Thyroid gland (tissue), 4 donors: ENCODE measurements around the gene ATP2A3. TPM values are rescaled to one million over a fixed set of nuclear protein-coding genes. Genes with fewer than 3 reads are reported as not detected.

Source experiments
- DNase-seq, 2 donors: peaks; one replicate each; pipeline ENCODE4 v3.0.0-alpha.2; 2019
- H3K27ac ChIP-seq, 3 donors: fragments of 200-600 bp; sonication (generic); 1 replicate in 2 of 3; 2 replicates in 1 of 3; pipeline ENCODE4 v1.5.1; 2016 to 2019; ENCODE audit warnings: mild to moderate bottlenecking in 1 of 3, moderate library complexity in 1 of 3
- H3K27me3 ChIP-seq: fragments of 200-600 bp; sonication (generic); one replicate; pipeline ENCODE4 v1.5.1; 2019
- H3K36me3 ChIP-seq, 2 donors: fragments of 200-600 bp; sonication (generic); one replicate each; pipeline ENCODE4 v1.5.1; 2016 to 2019
- H3K4me1 ChIP-seq, 2 donors: fragments of 200-600 bp; sonication (generic); one replicate each; pipeline ENCODE4 v1.5.1; 2017 to 2019
- H3K4me3 ChIP-seq, 3 donors: fragments of 200-600 bp; sonication (generic); replicated peaks in 1 of 3; 1 replicate in 2 of 3; 2 replicates in 1 of 3; pipeline ENCODE4 v1.5.1; 2016; ENCODE audit warnings: mild to moderate bottlenecking in 1 of 3
- H3K9me3 ChIP-seq: fragments of 200-600 bp; sonication (generic); one replicate; pipeline ENCODE4 v1.5.1; 2017
- POLR2A ChIP-seq, 2 donors: fragments of 450-650 bp; IDR thresholded peaks; one replicate each; pipeline ENCODE4 v1.6.1; 2017; ENCODE audit warnings: antibody characterized with exemption in 2 of 2, mild to moderate bottlenecking in 2 of 2, moderate library complexity in 1 of 2
- WGBS, 2 donors: methylation state at CpG; one replicate each; pipeline ENCODE4 v1.1.5; 2017; 5-methylcytosine and 5-hydroxymethylcytosine counted together
- intact Hi-C: fragments of 100-400 bp; cut with DNase I; formaldehyde crosslinking; loops from one replicate; pipeline ENCODE4 v1.15.1; 2023
- total RNA-seq, 4 donors: library from RNA; depleted of rRNA; stranded (reverse); fragments of >200 nt; gene quantifications; one replicate each; pipeline ENCODE4 v1.2.3, GENCODE V29; 2016
- TF ChIP-seq, protein P1 (sequence below), 6 experiments: fragments of 200-600 bp in 3 of 6; fragments of 450-650 bp in 3 of 6; sonication (generic) in 3 of 6; IDR thresholded peaks; one replicate each; pipeline ENCODE4 v1.5.1; 2016 to 2019; ENCODE audit warnings: antibody characterized with exemption in 6 of 6, mild to moderate bottlenecking in 2 of 6, inconsistent platforms in 1 of 6, moderate library complexity in 1 of 6

Gene ATP2A3
- total RNA-seq, 4 donors from 2014 or later, result 6.9 to 18.6 (median 9.1) TPM

GRCh38 chr17:3921502-3922319 is 42.5 kb downstream of the ATP2A3 start:
- Histone ChIP-seq H3K4me1 (peaks cover 0 to 11% of the 10 kb centered on the region in 2 donors), H3K4me3 (no peak overlapping the region), H3K9me3 (no peaks in the 10 kb centered on the region), H3K27ac (no peak overlapping the region), H3K27me3 (no peaks in the 10 kb centered on the region), H3K36me3 (no peaks in the 10 kb centered on the region)
- no peak for DNase-seq
- WGBS, 2 donors, result 76% methylated on average over 8 to 15 of the region's 27 CpGs
- intact Hi-C loops, result no loop called here
- TF ChIP-seq POLR2A (IDR thresholded peaks at IDR 0.05), result no peak
- TF ChIP-seq, protein P1, sequence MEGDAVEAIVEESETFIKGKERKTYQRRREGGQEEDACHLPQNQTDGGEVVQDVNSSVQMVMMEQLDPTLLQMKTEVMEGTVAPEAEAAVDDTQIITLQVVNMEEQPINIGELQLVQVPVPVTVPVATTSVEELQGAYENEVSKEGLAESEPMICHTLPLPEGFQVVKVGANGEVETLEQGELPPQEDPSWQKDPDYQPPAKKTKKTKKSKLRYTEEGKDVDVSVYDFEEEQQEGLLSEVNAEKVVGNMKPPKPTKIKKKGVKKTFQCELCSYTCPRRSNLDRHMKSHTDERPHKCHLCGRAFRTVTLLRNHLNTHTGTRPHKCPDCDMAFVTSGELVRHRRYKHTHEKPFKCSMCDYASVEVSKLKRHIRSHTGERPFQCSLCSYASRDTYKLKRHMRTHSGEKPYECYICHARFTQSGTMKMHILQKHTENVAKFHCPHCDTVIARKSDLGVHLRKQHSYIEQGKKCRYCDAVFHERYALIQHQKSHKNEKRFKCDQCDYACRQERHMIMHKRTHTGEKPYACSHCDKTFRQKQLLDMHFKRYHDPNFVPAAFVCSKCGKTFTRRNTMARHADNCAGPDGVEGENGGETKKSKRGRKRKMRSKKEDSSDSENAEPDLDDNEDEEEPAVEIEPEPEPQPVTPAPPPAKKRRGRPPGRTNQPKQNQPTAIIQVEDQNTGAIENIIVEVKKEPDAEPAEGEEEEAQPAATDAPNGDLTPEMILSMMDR (IDR thresholded peaks at IDR 0.05), result no peak

GRCh38 chr17:3921006-3921405 is 43.2 kb downstream of the ATP2A3 start:
- Histone ChIP-seq H3K4me1 (peaks cover 0 to 13% of the 10 kb centered on the region in 2 donors), H3K4me3 (no peak overlapping the region), H3K36me3 (no peaks in the 10 kb centered on the region), H3K27ac (no peak overlapping the region), H3K27me3 (no peaks in the 10 kb centered on the region), H3K9me3 (no peaks in the 10 kb centered on the region)
- WGBS, 2 donors, result 75 to 81% methylated on average over 15 to 16 of the region's 16 CpGs
- DNase-seq, result no peak
- intact Hi-C loops, result no loop called here
- no peak for TF ChIP-seq POLR2A (IDR thresholded peaks at IDR 0.05)
- TF ChIP-seq, protein P1 (IDR thresholded peaks at IDR 0.05), result no peak

DNA sequence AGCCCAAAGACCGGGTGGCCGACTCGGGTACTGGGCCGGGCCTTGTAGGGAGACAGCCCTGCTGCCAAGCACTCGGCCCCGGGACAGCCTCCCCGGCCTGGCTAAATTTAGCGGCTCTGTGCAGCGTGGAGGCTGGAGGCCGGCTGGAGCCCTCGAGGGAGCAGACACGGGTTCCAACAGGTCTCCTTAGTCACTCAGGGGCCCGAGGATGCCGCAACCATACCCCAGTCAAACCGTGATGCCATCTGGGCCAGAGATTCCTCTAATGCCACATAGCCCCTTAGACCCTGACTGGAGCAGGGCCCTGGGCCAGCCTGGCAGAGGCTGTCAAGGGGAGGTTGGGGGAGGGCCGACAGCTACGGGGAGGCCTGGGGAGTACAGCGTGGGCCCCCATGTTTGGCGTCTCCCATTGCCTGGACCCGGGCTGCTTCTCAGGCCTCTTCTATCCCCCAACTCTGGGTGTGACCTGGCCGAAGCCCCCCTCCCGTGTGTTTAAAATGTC is 45.1 kb downstream of the ATP2A3 start:
- peaks cover 0 to 13% of the 10 kb centered on the region in 2 donors for H3K4me1 ChIP-seq
- no peaks in the 10 kb centered on the region for H3K27me3 ChIP-seq
- intact Hi-C loops, result no loop called here
- no peak overlapping the region for H3K4me3 ChIP-seq
- H3K36me3 ChIP-seq, result no peaks in the 10 kb centered on the region
- TF ChIP-seq, protein P1 (IDR thresholded peaks at IDR 0.05), result no peak
- no peak for TF ChIP-seq POLR2A (IDR thresholded peaks at IDR 0.05)
- WGBS, 2 donors, result 84 to 92% methylated on average over 13 to 18 of the region's 22 CpGs
- H3K9me3 ChIP-seq, result no peaks in the 10 kb centered on the region
- no peak for DNase-seq
- H3K27ac ChIP-seq, result no peak overlapping the region

DNA sequence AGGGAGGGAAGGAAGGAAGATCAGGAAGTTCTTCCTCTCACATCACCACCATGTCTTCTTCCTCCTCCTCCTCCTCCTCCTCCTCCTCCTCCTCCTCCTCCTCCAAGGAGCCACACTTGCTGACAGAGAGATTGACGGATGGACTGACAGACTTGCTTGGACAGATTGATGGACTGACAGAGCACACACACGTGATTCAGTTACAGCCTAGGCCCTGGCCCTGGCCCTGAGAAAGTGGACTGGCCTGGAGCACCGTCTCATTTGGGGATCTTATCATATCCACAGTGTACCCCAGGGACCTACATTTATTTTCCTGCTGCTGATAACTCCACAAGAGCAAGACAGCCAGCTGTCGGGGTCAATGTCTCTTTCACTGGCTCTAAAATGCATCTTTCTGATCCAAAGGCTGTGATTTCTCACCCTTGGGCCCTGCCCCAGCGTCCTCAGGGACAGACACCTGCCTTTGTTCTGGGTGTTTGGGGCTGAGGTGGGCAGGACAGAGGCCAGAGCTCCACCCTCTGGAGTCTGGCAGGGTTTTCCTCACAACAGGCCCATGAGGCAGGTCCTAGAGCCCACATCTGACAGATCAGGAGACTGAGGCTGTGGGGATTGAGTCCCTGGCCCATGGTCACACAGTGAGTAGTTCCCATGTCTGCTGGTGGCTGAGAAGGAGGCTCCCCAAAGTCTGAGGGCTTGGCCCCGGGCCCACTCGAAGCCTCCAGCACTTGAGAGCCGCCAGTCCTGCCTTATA is 45.7 kb downstream of the ATP2A3 start:
- H3K9me3 ChIP-seq, result no peaks in the 10 kb centered on the region
- WGBS, 2 donors, result 67 to 76% methylated on average over 5 to 7 of the region's 8 CpGs
- no peak overlapping the region for H3K4me3 ChIP-seq
- H3K27ac ChIP-seq, result no peak overlapping the region
- intact Hi-C loops, result no loop called here
- DNase-seq, result no peak
- H3K4me1 ChIP-seq, result peaks cover 0 to 13% of the 10 kb centered on the region in 2 donors
- H3K27me3 ChIP-seq, result no peaks in the 10 kb centered on the region
- TF ChIP-seq, protein P1 (IDR thresholded peaks at IDR 0.05), result no peak
- TF ChIP-seq POLR2A (IDR thresholded peaks at IDR 0.05), result no peak
- no peaks in the 10 kb centered on the region for H3K36me3 ChIP-seq
